ENCODE data around the gene PEX5L. TPM values are rescaled to one million over a fixed set of nuclear protein-coding genes. Genes with fewer than 3 reads are reported as not detected.

The PEX5L gene
- total RNA-seq, 1 experiment from 2014 or later: not detected

DNA sequence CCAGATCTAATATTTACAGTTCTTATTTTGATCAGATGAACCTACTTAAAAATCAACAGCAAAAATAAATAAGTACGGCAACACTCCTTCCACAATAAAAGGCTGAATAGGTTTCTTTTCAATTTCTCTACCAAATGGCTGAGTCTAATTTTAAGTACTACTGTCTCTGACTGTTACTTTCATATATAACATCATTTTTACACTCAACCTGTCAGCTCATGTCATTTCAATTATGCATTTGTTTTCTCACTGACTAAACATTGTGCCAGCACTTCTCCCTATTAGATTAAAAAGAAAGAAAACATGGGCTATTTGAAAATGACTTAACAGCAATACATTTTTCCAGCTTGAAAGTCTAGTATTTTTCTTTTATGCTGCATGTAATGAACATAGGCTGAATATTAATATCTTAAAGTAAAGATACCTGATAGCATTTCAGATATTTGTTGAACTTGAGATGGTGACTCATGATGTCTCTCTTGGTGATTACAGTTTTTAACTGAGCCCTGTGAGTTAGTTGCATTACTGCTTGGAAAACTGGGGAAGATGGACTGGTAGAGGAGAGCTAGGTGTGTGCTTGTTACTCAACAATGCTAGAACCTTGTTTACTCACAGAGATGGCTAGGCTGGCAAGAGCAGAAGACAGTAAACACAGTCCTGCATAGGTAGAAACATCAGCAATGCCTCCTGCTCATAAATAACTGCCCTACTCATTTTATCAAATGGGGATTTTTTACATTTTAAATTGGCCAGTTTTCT, 73.9 kb downstream of the PEX5L start:
- TF ChIP-seq TCF7L2 (IDR thresholded peaks at IDR 0.05; ENCODE audit: borderline replicate concordance, extremely low read depth, insufficient read depth, insufficient read length) (no peak), JUND (IDR thresholded peaks at IDR 0.05) (no peak), EZH2phosphoT487 (IDR thresholded peaks at IDR 0.05; ENCODE audit: borderline replicate concordance) (no peak)
- Histone ChIP-seq H3K27ac (ENCODE audit: low read depth, low read length) (no peak overlapping the region), H3K36me3 (ENCODE audit: control insufficient read depth in 1 of 2, insufficient read depth in 2 of 2, low read length in 2 of 2) (no peaks in the 10 kb centered on the region), H3K4me3 (replicated peaks in 1 of 2; ENCODE audit: low read depth in 1 of 2, low read length in 2 of 2) (no peak overlapping the region), H3K4me2 (ENCODE audit: low read length) (no peak overlapping the region), H3K9me2 (ENCODE audit: insufficient read depth) (no peaks in the 10 kb centered on the region), H3K27me3 (ENCODE audit: insufficient read depth, low read length) (peaks cover 40% of the 10 kb centered on the region), H3K9me3 (ENCODE audit: control insufficient read depth in 1 of 2, insufficient read depth in 1 of 2, low read depth in 1 of 2, low read length in 2 of 2) (no peaks in the 10 kb centered on the region), H3K9ac (ENCODE audit: low read length) (no peak overlapping the region), H2AFZ (ENCODE audit: low read depth, low read length, poor library complexity, severe bottlenecking) (no peak overlapping the region), H4K20me1 (ENCODE audit: insufficient read depth) (no peaks in the 10 kb centered on the region), H3K4me1 (ENCODE audit: control insufficient read depth in 1 of 2, insufficient read depth in 2 of 2, low read length in 2 of 2) (no peaks in the 10 kb centered on the region), H3K79me2 (ENCODE audit: insufficient read depth, low read length) (no peaks in the 10 kb centered on the region)
- no peak for ATAC-seq
- no TSS peak for BruUV-seq (replicated peaks)
- CTCF ChIA-PET: no interaction called here
- intact Hi-C loops (cut with micrococcal nuclease): no loop called here
- POLR2A ChIA-PET: no interaction called here
- RAD21 ChIA-PET (ENCODE audit: low non-redundant PET in 1 of 2, low total read pairs in 2 of 2, uncharacterized antibody in 2 of 2, unreplicated experiment in 2 of 2): no interaction called here
- DNase-seq (ENCODE audit: low read depth, low spot score): no peak

DNA sequence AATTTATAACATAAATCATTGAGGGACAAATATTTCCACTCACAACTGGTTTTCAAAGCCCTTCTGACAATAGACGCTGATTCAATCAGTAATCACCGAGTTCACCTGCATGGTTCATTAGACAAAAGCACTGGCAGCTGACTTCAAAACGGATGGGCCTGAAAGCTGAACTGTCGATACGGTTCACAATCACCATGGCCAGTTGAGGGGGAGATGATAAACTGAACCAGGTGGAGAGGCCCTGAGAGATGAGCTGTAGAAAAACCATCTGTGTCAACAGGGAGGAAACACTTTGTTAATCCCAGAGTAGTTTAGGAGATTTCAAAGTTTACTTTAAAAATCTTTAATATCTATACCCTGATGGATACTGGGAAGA, 75.0 kb downstream of the PEX5L start:
- Histone ChIP-seq H3K79me2 (ENCODE audit: insufficient read depth, low read length) (no peaks in the 10 kb centered on the region), H3K9me2 (ENCODE audit: insufficient read depth) (no peaks in the 10 kb centered on the region), H2AFZ (ENCODE audit: low read depth, low read length, poor library complexity, severe bottlenecking) (no peak overlapping the region), H3K9me3 (ENCODE audit: control insufficient read depth in 1 of 2, insufficient read depth in 1 of 2, low read depth in 1 of 2, low read length in 2 of 2) (no peaks in the 10 kb centered on the region), H3K4me1 (ENCODE audit: control insufficient read depth in 1 of 2, insufficient read depth in 2 of 2, low read length in 2 of 2) (no peaks in the 10 kb centered on the region), H3K36me3 (ENCODE audit: control insufficient read depth in 1 of 2, insufficient read depth in 2 of 2, low read length in 2 of 2) (no peaks in the 10 kb centered on the region), H3K4me3 (replicated peaks in 1 of 2; ENCODE audit: low read depth in 1 of 2, low read length in 2 of 2) (no peak overlapping the region), H3K4me2 (ENCODE audit: low read length) (no peak overlapping the region), H3K27ac (ENCODE audit: low read depth, low read length) (no peak overlapping the region), H3K27me3 (ENCODE audit: insufficient read depth, low read length) (peaks cover 46% of the 10 kb centered on the region), H4K20me1 (ENCODE audit: insufficient read depth) (no peaks in the 10 kb centered on the region), H3K9ac (ENCODE audit: low read length) (no peak overlapping the region)
- intact Hi-C loops (cut with micrococcal nuclease): no loop called here
- ChIA-PET CTCF (no interaction called here), RAD21 (ENCODE audit: low non-redundant PET in 1 of 2, low total read pairs in 2 of 2, uncharacterized antibody in 2 of 2, unreplicated experiment in 2 of 2) (no interaction called here), POLR2A (no interaction called here)
- BruUV-seq (replicated peaks): no TSS peak
- ATAC-seq (no peak), DNase-seq (ENCODE audit: low read depth, low spot score) (no peak)
- TF ChIP-seq EZH2phosphoT487 (IDR thresholded peaks at IDR 0.05; ENCODE audit: borderline replicate concordance): no peak
- TF ChIP-seq ZFX (IDR thresholded peaks at IDR 0.05): no peak
- no peak for TF ChIP-seq EGR1 (IDR thresholded peaks at IDR 0.05; ENCODE audit: low read depth)
- no peak for TF ChIP-seq FOSL1 (IDR thresholded peaks at IDR 0.05; ENCODE audit: low read depth)
- no peak for TF ChIP-seq POLR2AphosphoS5 (IDR thresholded peaks at IDR 0.05; ENCODE audit: low read depth, low read length)
- TF ChIP-seq SRF (IDR thresholded peaks at IDR 0.05; ENCODE audit: low read depth): no peak
- no peak for TF ChIP-seq CBX3 (IDR thresholded peaks at IDR 0.05; ENCODE audit: low read depth)
- TF ChIP-seq EZH2 (IDR thresholded peaks at IDR 0.05): no peak
- TF ChIP-seq TCF7L2 (IDR thresholded peaks at IDR 0.05; ENCODE audit: borderline replicate concordance, extremely low read depth, insufficient read depth, insufficient read length): no peak
- TF ChIP-seq JUND (IDR thresholded peaks at IDR 0.05): no peak

Measured in HCT116 (cell line).